ENCODE results near the gene TMSB10. TPM values are rescaled to one million over a fixed set of nuclear protein-coding genes. Genes with fewer than 3 reads are reported as not detected.

Gene TMSB10
- total and polyA plus RNA-seq, 2 experiments from 2014 or later, result 3,621 to 6,241 TPM

- H3K27me3 ChIP-seq (replicated peaks; ENCODE audit: insufficient read depth), result no peaks in the 10 kb centered on the region
- H3K9me3 ChIP-seq (ENCODE audit: low read depth), result no peaks in the 10 kb centered on the region
- no peak for DNase-seq
- no peak overlapping the region for H2AFZ ChIP-seq
- TF ChIP-seq EZH2phosphoT487 (IDR thresholded peaks at IDR 0.05; ENCODE audit: insufficient read depth, low read depth), result no peak
- no peak for TF ChIP-seq EZH2 (IDR thresholded peaks at IDR 0.05; ENCODE audit: insufficient read depth, poor library complexity, severe bottlenecking)
- no peaks in the 10 kb centered on the region for H3K4me1 ChIP-seq (ENCODE audit: insufficient read depth)
- H3K27ac ChIP-seq, result no peak overlapping the region
- no peaks in the 10 kb centered on the region for H3K9me2 ChIP-seq (ENCODE audit: insufficient read depth)
- no peaks in the 10 kb centered on the region for H3K79me2 ChIP-seq (ENCODE audit: insufficient read depth)
- H3K36me3 ChIP-seq (ENCODE audit: low read depth), result no peaks in the 10 kb centered on the region
- H3K9ac ChIP-seq, result no peak overlapping the region
- H4K20me1 ChIP-seq (ENCODE audit: insufficient read depth), result no peaks in the 10 kb centered on the region
- H3F3A ChIP-seq (ENCODE audit: insufficient read depth), result no peaks in the 10 kb centered on the region
- H3K4me2 ChIP-seq (ENCODE audit: unreplicated experiment), result no peak overlapping the region
- H3K4me3 ChIP-seq, result no peak overlapping the region
- WGBS, 2 experiments (ENCODE audit: low coverage in 1 of 2, low lambda C conversion rate in 2 of 2, missing lambda C conversion rate in 2 of 2), result 94 to 97% methylated on average over 3 of the region's 3 CpGs
- in situ Hi-C loops (cut with MboI), result loop anchor here (25.0 kb wide), 1 partner anchor 521 kb away; no protein-coding TSS in a partner anchor
Observed at GRCh38 chr2:84858123-84858522, 47.3 kb upstream of the TMSB10 start.

GRCh38 chr2:84858937-84859336 lies 46.5 kb upstream of the TMSB10 start:
- Histone ChIP-seq H3K27me3 (replicated peaks; ENCODE audit: insufficient read depth) (no peaks in the 10 kb centered on the region), H3K9ac (no peak overlapping the region), H3K9me2 (ENCODE audit: insufficient read depth) (no peaks in the 10 kb centered on the region), H3K27ac (no peak overlapping the region), H4K20me1 (ENCODE audit: insufficient read depth) (no peaks in the 10 kb centered on the region), H3K4me2 (ENCODE audit: unreplicated experiment) (no peak overlapping the region), H3K79me2 (ENCODE audit: insufficient read depth) (no peaks in the 10 kb centered on the region), H3K4me3 (no peak overlapping the region), H3K4me1 (ENCODE audit: insufficient read depth) (no peaks in the 10 kb centered on the region), H3K36me3 (ENCODE audit: low read depth) (no peaks in the 10 kb centered on the region), H3F3A (ENCODE audit: insufficient read depth) (no peaks in the 10 kb centered on the region), H3K9me3 (ENCODE audit: low read depth) (no peaks in the 10 kb centered on the region), H2AFZ (no peak overlapping the region)
- in situ Hi-C loops (cut with MboI), result loop anchor here (25.0 kb wide), 1 partner anchor 522 kb away; no protein-coding TSS in a partner anchor
- WGBS, 2 experiments (ENCODE audit: low coverage in 1 of 2, low lambda C conversion rate in 2 of 2, missing lambda C conversion rate in 2 of 2), result 66 to 71% methylated on average over 3 of the region's 3 CpGs
- no peak for DNase-seq
- TF ChIP-seq EZH2phosphoT487 (IDR thresholded peaks at IDR 0.05; ENCODE audit: insufficient read depth, low read depth) (no peak), EZH2 (IDR thresholded peaks at IDR 0.05; ENCODE audit: insufficient read depth, poor library complexity, severe bottlenecking) (no peak)

- Histone ChIP-seq H3K9ac (no peak overlapping the region), H2AFZ (no peak overlapping the region), H3K36me3 (ENCODE audit: low read depth) (no peaks in the 10 kb centered on the region), H3K27me3 (replicated peaks; ENCODE audit: insufficient read depth) (no peaks in the 10 kb centered on the region), H3K4me2 (ENCODE audit: unreplicated experiment) (no peak overlapping the region), H3K27ac (no peak overlapping the region), H3K4me3 (no peak overlapping the region), H3K9me2 (ENCODE audit: insufficient read depth) (no peaks in the 10 kb centered on the region), H3K4me1 (ENCODE audit: insufficient read depth) (peaks cover 8% of the 10 kb centered on the region), H3K9me3 (ENCODE audit: low read depth) (no peaks in the 10 kb centered on the region), H3K79me2 (ENCODE audit: insufficient read depth) (no peaks in the 10 kb centered on the region), H4K20me1 (ENCODE audit: insufficient read depth) (no peaks in the 10 kb centered on the region), H3F3A (ENCODE audit: insufficient read depth) (0 out of 2 replicates have a peak, but pooled peaks cover 7% of the 10 kb centered on the region)
- no peak for DNase-seq
- no peak for TF ChIP-seq EZH2phosphoT487 (IDR thresholded peaks at IDR 0.05; ENCODE audit: insufficient read depth, low read depth)
- TF ChIP-seq EZH2 (IDR thresholded peaks at IDR 0.05; ENCODE audit: insufficient read depth, poor library complexity, severe bottlenecking), result no peak
- WGBS, 2 experiments (ENCODE audit: low coverage in 1 of 2, low lambda C conversion rate in 2 of 2, missing lambda C conversion rate in 2 of 2), result 78 to 85% methylated on average over 6 of the region's 6 CpGs
- in situ Hi-C loops (cut with MboI), result loop anchor here (25.0 kb wide), 1 partner anchor 524 kb away; no protein-coding TSS in a partner anchor
Observed at GRCh38 chr2:84861539-84861938, 43.9 kb upstream of the TMSB10 start.

GRCh38 chr2:84862006-84862405 lies 43.5 kb upstream of the TMSB10 start:
- H3K4me3 ChIP-seq, result no peak overlapping the region
- no peak overlapping the region for H3K4me2 ChIP-seq (ENCODE audit: unreplicated experiment)
- H3K36me3 ChIP-seq (ENCODE audit: low read depth), result no peaks in the 10 kb centered on the region
- H3F3A ChIP-seq (ENCODE audit: insufficient read depth), result 0 out of 2 replicates have a peak, but pooled peaks cover 8% of the 10 kb centered on the region
- 86% methylated on average over 6 of the region's 6 CpGs for WGBS, 2 experiments (ENCODE audit: low coverage in 1 of 2, low lambda C conversion rate in 2 of 2, missing lambda C conversion rate in 2 of 2)
- no peak overlapping the region for H2AFZ ChIP-seq
- no peak overlapping the region for H3K9ac ChIP-seq
- DNase-seq, result no peak
- no peaks in the 10 kb centered on the region for H3K9me3 ChIP-seq (ENCODE audit: low read depth)
- no peaks in the 10 kb centered on the region for H4K20me1 ChIP-seq (ENCODE audit: insufficient read depth)
- no peaks in the 10 kb centered on the region for H3K9me2 ChIP-seq (ENCODE audit: insufficient read depth)
- H3K79me2 ChIP-seq (ENCODE audit: insufficient read depth), result no peaks in the 10 kb centered on the region
- H3K4me1 ChIP-seq (ENCODE audit: insufficient read depth), result peaks cover 10% of the 10 kb centered on the region
- H3K27me3 ChIP-seq (replicated peaks; ENCODE audit: insufficient read depth), result no peaks in the 10 kb centered on the region
- in situ Hi-C loops (cut with MboI), result loop anchor here (25.0 kb wide), 1 partner anchor 525 kb away; no protein-coding TSS in a partner anchor
- TF ChIP-seq EZH2 (IDR thresholded peaks at IDR 0.05; ENCODE audit: insufficient read depth, poor library complexity, severe bottlenecking) (no peak), EZH2phosphoT487 (IDR thresholded peaks at IDR 0.05; ENCODE audit: insufficient read depth, low read depth) (no peak)
- H3K27ac ChIP-seq, result no peak overlapping the region
